MCF 10A (cell line): ENCODE data around the gene CTR9. TPM values are rescaled to one million over a fixed set of nuclear protein-coding genes. Genes with fewer than 3 reads are reported as not detected.

ENCODE experiments used
- BruUV-seq: library from RNA; stranded (reverse); fragments of 400-500 nt; replicated peaks from 2 replicates; lab custom pipeline; 2021; lab: Mats Ljungman, UMichigan
- CTCF ChIA-PET: fragments of 300-600 bp; sonication (Branson Sonifier 250); formaldehyde crosslinking; extraction: SDS; loops from one replicate; lab custom pipeline; 2021; ENCODE audit warnings: antibody characterized with exemption, inconsistent platforms; lab: Yijun Ruan, JAX
- POLR2A ChIA-PET: fragments of 300-600, 350-650 bp; sonication (Branson Sonifier 250); formaldehyde crosslinking; extraction: SDS; loops from one replicate; lab custom pipeline; 2020; ENCODE audit warnings: antibody characterized with exemption, inconsistent platforms; lab: Yijun Ruan, JAX
- DNase-seq: peaks from one replicate; pipeline ENCODE4 v3.0.0-alpha.2; 2018; ENCODE audit not compliant: unreplicated experiment
- H3K27ac Mint-ChIP-seq: one replicate; pipeline ENCODE4 v1.8.0; 2022; ENCODE audit warnings: mild to moderate bottlenecking, low read depth, mixed read lengths; ENCODE audit not compliant: unreplicated experiment
- H3K27me3 Mint-ChIP-seq: one replicate; pipeline ENCODE4 v1.8.0; 2022; ENCODE audit warnings: mixed read lengths; ENCODE audit not compliant: insufficient read depth, unreplicated experiment
- H3K36me3 Mint-ChIP-seq: one replicate; pipeline ENCODE4 v1.8.0; 2022; ENCODE audit warnings: mild to moderate bottlenecking, moderate library complexity, mixed read lengths; ENCODE audit not compliant: insufficient read depth, unreplicated experiment
- H3K4me1 Mint-ChIP-seq: one replicate; pipeline ENCODE4 v1.8.0; 2022; ENCODE audit warnings: mixed read lengths; ENCODE audit not compliant: insufficient read depth, unreplicated experiment
- H3K4me3 Mint-ChIP-seq: one replicate; pipeline ENCODE4 v1.8.0; 2022; ENCODE audit warnings: mild to moderate bottlenecking, moderate library complexity, mixed read lengths; ENCODE audit not compliant: unreplicated experiment
- H3K9me3 Mint-ChIP-seq: one replicate; pipeline ENCODE4 v1.8.0; 2022; ENCODE audit warnings: mixed read lengths; ENCODE audit not compliant: unreplicated experiment
- intact Hi-C: fragments of 100-400 bp; cut with micrococcal nuclease; formaldehyde crosslinking; loops from 2 replicates; pipeline ENCODE4 v1.14.1; 2022
- total RNA-seq: library from RNA; stranded (reverse); gene quantifications from 2 replicates; pipeline ENCODE4 v1.2.3, GENCODE V29; 2022
- TF ChIP-seq, protein P1 (sequence below): fragments of 200-600 bp; IDR thresholded peaks from one replicate; pipeline ENCODE4 v1.8.0; 2022; ENCODE audit warnings: antibody characterized with exemption, mild to moderate bottlenecking; ENCODE audit not compliant: unreplicated experiment

The CTR9 gene
- total RNA-seq, 1 experiment from 2014 or later = 28.8 TPM

DNA sequence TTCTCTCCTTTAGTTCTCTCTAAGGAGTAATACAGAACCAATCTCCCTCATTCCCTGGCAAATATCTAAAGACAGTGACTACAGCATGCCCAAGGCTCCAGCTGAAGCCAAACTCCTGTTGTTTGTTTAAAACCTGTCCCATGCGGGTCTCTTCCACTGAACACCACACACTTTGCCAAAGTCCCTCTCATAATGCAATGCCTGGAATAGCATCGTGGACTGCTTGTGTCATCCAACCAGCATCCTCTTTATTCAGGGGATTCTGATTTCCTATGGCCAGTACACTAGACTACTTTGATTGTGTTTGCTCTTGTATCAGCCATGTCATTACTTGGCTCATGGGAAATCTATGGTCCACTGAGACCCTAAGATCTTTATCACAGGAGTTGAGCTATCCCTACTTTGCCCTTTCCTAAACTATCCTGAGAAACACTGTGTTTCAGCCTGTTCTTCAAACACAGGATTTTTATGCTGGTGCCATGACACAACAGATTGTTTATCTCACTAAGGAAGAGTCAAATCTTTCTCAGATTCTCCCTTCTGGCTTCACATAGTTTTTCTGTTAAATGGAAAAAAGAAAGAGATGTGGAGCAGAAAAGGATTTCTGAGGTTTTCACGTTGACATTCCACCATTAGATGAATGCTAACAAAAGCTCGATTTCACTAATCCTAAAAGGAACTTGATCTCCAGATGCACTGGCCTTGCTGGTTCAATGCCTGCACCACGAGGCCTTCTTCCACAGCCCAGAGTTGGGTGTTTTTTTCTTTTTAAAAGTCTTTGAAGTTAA, 41.6 kb upstream of the CTR9 start:
- ChIA-PET POLR2A (interaction anchor here (0.6 to 1.1 kb wide), 2 partner anchors 114 to 145 kb away, joined by 3 read pairs; no protein-coding TSS in a partner anchor), CTCF (interaction anchor here (1.1 kb wide), 1 partner anchor 303 kb away, joined by 3 read pairs; no protein-coding TSS in a partner anchor)
- Mint-ChIP-seq H3K27me3 (no peaks in the 10 kb centered on the region), H3K4me1 (no peaks in the 10 kb centered on the region), H3K9me3 (no peaks in the 10 kb centered on the region), H3K36me3 (no peaks in the 10 kb centered on the region), H3K4me3 (no peak overlapping the region), H3K27ac (no peak overlapping the region)
- BruUV-seq = no TSS peak
- TF ChIP-seq, protein P1, sequence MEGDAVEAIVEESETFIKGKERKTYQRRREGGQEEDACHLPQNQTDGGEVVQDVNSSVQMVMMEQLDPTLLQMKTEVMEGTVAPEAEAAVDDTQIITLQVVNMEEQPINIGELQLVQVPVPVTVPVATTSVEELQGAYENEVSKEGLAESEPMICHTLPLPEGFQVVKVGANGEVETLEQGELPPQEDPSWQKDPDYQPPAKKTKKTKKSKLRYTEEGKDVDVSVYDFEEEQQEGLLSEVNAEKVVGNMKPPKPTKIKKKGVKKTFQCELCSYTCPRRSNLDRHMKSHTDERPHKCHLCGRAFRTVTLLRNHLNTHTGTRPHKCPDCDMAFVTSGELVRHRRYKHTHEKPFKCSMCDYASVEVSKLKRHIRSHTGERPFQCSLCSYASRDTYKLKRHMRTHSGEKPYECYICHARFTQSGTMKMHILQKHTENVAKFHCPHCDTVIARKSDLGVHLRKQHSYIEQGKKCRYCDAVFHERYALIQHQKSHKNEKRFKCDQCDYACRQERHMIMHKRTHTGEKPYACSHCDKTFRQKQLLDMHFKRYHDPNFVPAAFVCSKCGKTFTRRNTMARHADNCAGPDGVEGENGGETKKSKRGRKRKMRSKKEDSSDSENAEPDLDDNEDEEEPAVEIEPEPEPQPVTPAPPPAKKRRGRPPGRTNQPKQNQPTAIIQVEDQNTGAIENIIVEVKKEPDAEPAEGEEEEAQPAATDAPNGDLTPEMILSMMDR = no peak
- intact Hi-C loops = no loop called here
- DNase-seq = no peak

GRCh38 chr11:10715571-10715970, 35.5 kb upstream of the CTR9 start:
- DNase-seq = peak; percentile 22
- BruUV-seq = no TSS peak
- H3K9me3 Mint-ChIP-seq = peaks cover 9% of the 10 kb centered on the region
- TF ChIP-seq, protein P1 = no peak
- H3K4me3 Mint-ChIP-seq = no peak overlapping the region
- H3K36me3 Mint-ChIP-seq = no peaks in the 10 kb centered on the region
- ChIA-PET POLR2A (no interaction called here), CTCF (no interaction called here)
- H3K27me3 Mint-ChIP-seq = peaks cover 11% of the 10 kb centered on the region
- peaks cover 3% of the 10 kb centered on the region for H3K4me1 Mint-ChIP-seq
- no peak overlapping the region for H3K27ac Mint-ChIP-seq
- intact Hi-C loops = no loop called here

GRCh38 chr11:10716122-10716521, 34.9 kb upstream of the CTR9 start:
- CTCF ChIA-PET = interaction anchor here (0.7 kb wide), 1 partner anchor 255 kb away, joined by 3 read pairs; no protein-coding TSS in a partner anchor
- H3K27me3 Mint-ChIP-seq = peaks cover 11% of the 10 kb centered on the region
- intact Hi-C loops = no loop called here
- H3K9me3 Mint-ChIP-seq = peaks cover 9% of the 10 kb centered on the region
- BruUV-seq = no TSS peak
- TF ChIP-seq, protein P1 = no peak
- POLR2A ChIA-PET = no interaction called here
- no peak overlapping the region for H3K27ac Mint-ChIP-seq
- H3K4me3 Mint-ChIP-seq = no peak overlapping the region
- H3K4me1 Mint-ChIP-seq = peaks cover 3% of the 10 kb centered on the region
- no peaks in the 10 kb centered on the region for H3K36me3 Mint-ChIP-seq
- peak; percentile 27 for DNase-seq

DNA sequence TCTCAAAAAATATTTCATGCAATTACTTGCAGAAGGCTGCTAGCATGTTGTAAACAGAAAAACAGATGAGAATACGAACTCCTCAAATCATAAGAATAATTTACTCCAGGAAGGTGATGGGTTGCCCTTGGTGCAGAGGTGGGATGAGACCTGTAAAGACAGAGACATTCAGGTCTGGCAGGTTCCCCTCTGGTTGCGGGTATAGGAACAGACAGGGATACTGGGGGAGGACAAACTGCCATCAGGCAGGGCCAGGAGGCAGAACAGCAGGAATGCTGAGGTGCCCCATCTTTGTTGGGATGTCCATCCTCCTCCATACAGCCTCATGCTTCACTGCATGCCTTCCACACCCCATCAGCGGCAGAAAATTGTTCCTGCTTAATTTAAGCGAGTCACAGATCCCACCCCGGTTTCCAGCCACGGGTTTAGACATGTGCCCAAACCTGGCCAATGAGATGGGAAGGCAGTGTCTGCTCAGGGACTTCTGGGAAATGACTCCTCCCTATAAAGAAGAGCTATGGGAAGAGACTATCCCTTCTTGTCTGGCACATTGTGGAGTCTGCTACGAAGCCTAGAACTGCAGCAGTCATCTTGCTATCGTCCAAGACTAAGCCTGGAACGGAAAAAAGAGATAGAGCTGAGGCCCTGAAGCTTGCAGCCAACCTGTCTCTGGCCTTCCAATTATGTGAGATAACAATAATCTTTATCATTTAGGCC, 34.3 kb upstream of the CTR9 start:
- intact Hi-C loops = no loop called here
- peaks cover 9% of the 10 kb centered on the region for H3K9me3 Mint-ChIP-seq
- CTCF ChIA-PET = interaction anchor here (0.7 to 1.5 kb wide), 4 partner anchors 175 to 413 kb away, joined by 3 to 4 read pairs (median 3); partner anchors contain the start of gene RNF141
- BruUV-seq = no TSS peak
- H3K36me3 Mint-ChIP-seq = no peaks in the 10 kb centered on the region
- peaks cover 3% of the 10 kb centered on the region for H3K4me1 Mint-ChIP-seq
- H3K27me3 Mint-ChIP-seq = peaks cover 11% of the 10 kb centered on the region
- TF ChIP-seq, protein P1 = no peak
- no peak for DNase-seq
- no peak overlapping the region for H3K27ac Mint-ChIP-seq
- POLR2A ChIA-PET = no interaction called here
- H3K4me3 Mint-ChIP-seq = no peak overlapping the region
